ENCODE results near the gene MASP2.

DNA sequence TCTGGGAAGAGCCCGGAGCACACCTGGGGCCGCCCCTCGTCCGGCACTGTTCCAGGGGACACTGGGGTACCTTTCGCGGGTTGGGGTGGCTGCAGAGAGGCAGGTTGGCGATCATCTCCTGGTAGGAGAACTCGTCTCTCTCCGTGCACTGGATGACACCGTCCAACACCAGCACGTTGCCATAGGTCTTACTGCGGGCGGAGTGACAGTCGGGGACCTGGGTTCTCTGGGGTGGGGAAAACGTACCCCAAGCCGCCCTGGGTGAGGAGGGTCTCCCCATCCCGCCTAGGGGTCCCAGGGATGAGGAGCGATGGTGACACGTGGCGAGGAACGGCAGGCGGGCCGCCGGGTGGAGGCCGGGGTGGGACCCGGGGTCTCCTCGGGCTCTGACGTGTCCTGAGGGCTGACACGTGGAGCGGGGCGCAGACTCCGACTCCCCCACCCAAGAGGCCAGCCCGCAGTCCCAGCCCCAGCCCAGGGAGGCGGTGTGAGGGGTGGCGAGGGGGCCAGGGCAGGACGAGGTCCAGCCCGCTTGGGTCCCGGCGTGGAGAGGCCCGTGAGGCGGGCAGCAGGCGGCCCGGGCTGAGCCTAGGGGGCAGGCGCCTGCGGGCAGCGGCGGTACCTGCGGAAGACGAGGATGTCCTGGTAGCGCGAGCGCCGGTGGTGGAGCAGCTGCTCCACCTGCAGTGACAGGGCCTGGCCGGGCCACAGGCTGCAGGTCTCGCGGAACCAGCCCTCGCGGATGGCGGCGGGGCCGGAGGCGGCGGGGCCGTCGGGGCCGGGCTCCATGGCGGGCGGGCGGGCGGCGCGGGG is 12.3 kb upstream of the MASP2 start:
- TF ChIP-seq CTCF (IDR thresholded peaks at IDR 0.05): no peak
- no peak for TF ChIP-seq POLR2A (IDR thresholded peaks at IDR 0.05)

All from thyroid gland (tissue), 4 donors.